Measurements from ENCODE around the gene RFX7. TPM values are rescaled to one million over a fixed set of nuclear protein-coding genes. Genes with fewer than 3 reads are reported as not detected.

RFX7 gene
- total RNA-seq, 1 experiment from 2014 or later = 43.4 TPM

DNA sequence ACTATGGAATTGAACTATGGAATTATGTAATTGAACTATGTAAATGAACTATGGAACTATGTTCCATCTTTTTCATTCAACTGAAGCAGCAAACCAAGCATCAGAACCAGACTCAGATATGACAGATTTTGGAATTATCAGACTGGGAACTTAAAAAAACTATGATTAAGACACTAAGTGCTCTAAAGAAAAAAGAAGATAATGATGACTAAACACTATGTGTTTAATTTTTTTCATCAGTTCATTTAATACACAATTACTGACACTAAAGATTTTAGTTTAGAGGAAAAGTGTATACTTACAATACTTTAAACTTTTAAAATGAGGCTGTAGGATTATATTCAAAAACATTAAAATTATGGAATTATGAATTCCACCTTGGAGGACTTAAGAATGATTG is 15.3 kb downstream of the RFX7 start:
- no peak overlapping the region for H3K23ac ChIP-seq (ENCODE audit: insufficient read length, low read depth, low read length)
- no peak overlapping the region for H2BK12ac ChIP-seq (ENCODE audit: insufficient read length, low read depth, low read length)
- H4K5ac ChIP-seq (ENCODE audit: insufficient read length, low read depth, low read length) = no peak overlapping the region
- Mint-ChIP-seq H3K27me3 (ENCODE audit: low read depth) (no peaks in the 10 kb centered on the region; the same call in 1 of the 2 replicates), H3K4me3 (no peak overlapping the region), H3K36me3 (ENCODE audit: insufficient read depth in 1 of 3, low read depth in 3 of 3) (peaks cover 66 to 83% (median 81%) of the 10 kb centered on the region in 3 experiments), H3K27ac (no peak overlapping the region), H3K4me1 (peaks cover 25 to 29% of the 10 kb centered on the region in 2 experiments), H3K9me3 (peaks cover 61 to 81% of the 10 kb centered on the region in 2 experiments)
- H4K8ac ChIP-seq (replicated peaks; ENCODE audit: insufficient read length, low read depth, low read length) = no peak overlapping the region
- H3K4me1 ChIP-seq (ENCODE audit: insufficient read depth, low read length) = no peaks in the 10 kb centered on the region
- no peak overlapping the region for H4K91ac ChIP-seq (ENCODE audit: insufficient read length, low read depth, low read length)
- no peak overlapping the region for H3K4ac ChIP-seq (ENCODE audit: low read depth, low read length)
- TF ChIP-seq, protein P1, sequence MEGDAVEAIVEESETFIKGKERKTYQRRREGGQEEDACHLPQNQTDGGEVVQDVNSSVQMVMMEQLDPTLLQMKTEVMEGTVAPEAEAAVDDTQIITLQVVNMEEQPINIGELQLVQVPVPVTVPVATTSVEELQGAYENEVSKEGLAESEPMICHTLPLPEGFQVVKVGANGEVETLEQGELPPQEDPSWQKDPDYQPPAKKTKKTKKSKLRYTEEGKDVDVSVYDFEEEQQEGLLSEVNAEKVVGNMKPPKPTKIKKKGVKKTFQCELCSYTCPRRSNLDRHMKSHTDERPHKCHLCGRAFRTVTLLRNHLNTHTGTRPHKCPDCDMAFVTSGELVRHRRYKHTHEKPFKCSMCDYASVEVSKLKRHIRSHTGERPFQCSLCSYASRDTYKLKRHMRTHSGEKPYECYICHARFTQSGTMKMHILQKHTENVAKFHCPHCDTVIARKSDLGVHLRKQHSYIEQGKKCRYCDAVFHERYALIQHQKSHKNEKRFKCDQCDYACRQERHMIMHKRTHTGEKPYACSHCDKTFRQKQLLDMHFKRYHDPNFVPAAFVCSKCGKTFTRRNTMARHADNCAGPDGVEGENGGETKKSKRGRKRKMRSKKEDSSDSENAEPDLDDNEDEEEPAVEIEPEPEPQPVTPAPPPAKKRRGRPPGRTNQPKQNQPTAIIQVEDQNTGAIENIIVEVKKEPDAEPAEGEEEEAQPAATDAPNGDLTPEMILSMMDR (conservative IDR thresholded peaks at IDR 0.05) = no peak
- no peak overlapping the region for H3K18ac ChIP-seq (ENCODE audit: insufficient read length, low read depth, low read length)
- H3K79me1 ChIP-seq (ENCODE audit: insufficient read depth, low read depth, low read length, poor library complexity, severe bottlenecking) = no peaks in the 10 kb centered on the region
- H2AK5ac ChIP-seq (ENCODE audit: insufficient read length, low read length) = no peak overlapping the region
- H3K9ac ChIP-seq (ENCODE audit: extremely low read depth, insufficient read length, low read length) = no peak overlapping the region
- peaks cover 30% of the 10 kb centered on the region for H3K9me3 ChIP-seq (ENCODE audit: control insufficient read depth, low read depth, low read length)
- no peak overlapping the region for H2BK20ac ChIP-seq (ENCODE audit: low read depth, low read length, poor library complexity, severe bottlenecking)
- no peak overlapping the region for H2BK5ac ChIP-seq (ENCODE audit: insufficient read length, low read length)
- DNase-seq = no peak
- no peak overlapping the region for H2BK120ac ChIP-seq (ENCODE audit: low read depth, low read length, poor library complexity, severe bottlenecking)
- H4K20me1 ChIP-seq (ENCODE audit: control insufficient read depth, insufficient read depth, insufficient read length) = no peaks in the 10 kb centered on the region
- no peak overlapping the region for H3K27ac ChIP-seq (ENCODE audit: insufficient read length, low read depth, low read length)
- H2AFZ ChIP-seq (ENCODE audit: low read length) = no peak overlapping the region
- no peaks in the 10 kb centered on the region for H3K23me2 ChIP-seq (ENCODE audit: insufficient read length, low read depth, low read length, poor library complexity, severe bottlenecking)
- H3K4me2 ChIP-seq (ENCODE audit: insufficient read depth, insufficient read length, low read length) = no peak overlapping the region
- peaks cover 10% of the 10 kb centered on the region; the same call in 1 of the 2 replicates for H3K79me2 ChIP-seq (ENCODE audit: insufficient read depth, low read length)
- no peak overlapping the region for H3K56ac ChIP-seq (ENCODE audit: insufficient read length, low read depth, low read length)
- H2BK15ac ChIP-seq (ENCODE audit: low read depth, low read length) = no peak overlapping the region
- H3K14ac ChIP-seq (ENCODE audit: insufficient read depth, low read length) = no peak overlapping the region
- H3T11ph ChIP-seq (ENCODE audit: low read length) = no peak overlapping the region
- no peaks in the 10 kb centered on the region for H3K27me3 ChIP-seq (ENCODE audit: insufficient read depth, low read length)

Data from H9 (cell line).